ENCODE results near the gene CDCA4. TPM values are rescaled to one million over a fixed set of nuclear protein-coding genes. Genes with fewer than 3 reads are reported as not detected.

Gene CDCA4
- total RNA-seq, 1 experiment from 2014 or later = 83.6 TPM

- Histone ChIP-seq H3K36me3 (peaks cover 69% of the 10 kb centered on the region), H3K4me1 (replicated peaks) (no peaks in the 10 kb centered on the region), H3K27me3 (replicated peaks) (no peaks in the 10 kb centered on the region), H3K4me3 (no peak overlapping the region), H3K9me3 (replicated peaks) (no peaks in the 10 kb centered on the region), H3K27ac (no peak overlapping the region)
- DNase-seq (ENCODE audit: low read depth in 1 of 2, low spot score in 2 of 2) = no peak
Observed at GRCh38 chr14:105007593-105008264, 13.2 kb downstream of the CDCA4 start.

GRCh38 chr14:105006831-105007592, 13.9 kb downstream of the CDCA4 start:
- Histone ChIP-seq H3K36me3 (peaks cover 64% of the 10 kb centered on the region), H3K4me1 (replicated peaks) (no peaks in the 10 kb centered on the region), H3K4me3 (no peak overlapping the region), H3K9me3 (replicated peaks) (no peaks in the 10 kb centered on the region), H3K27me3 (replicated peaks) (no peaks in the 10 kb centered on the region), H3K27ac (no peak overlapping the region)
- DNase-seq (ENCODE audit: low read depth in 1 of 2, low spot score in 2 of 2) = no peak

- H3K9me3 ChIP-seq (replicated peaks) = no peaks in the 10 kb centered on the region
- H3K36me3 ChIP-seq = peaks cover 56% of the 10 kb centered on the region
- no peak overlapping the region for H3K4me3 ChIP-seq
- H3K4me1 ChIP-seq (replicated peaks) = no peaks in the 10 kb centered on the region
- no peak overlapping the region for H3K27ac ChIP-seq
- no peak for DNase-seq (ENCODE audit: low read depth in 1 of 2, low spot score in 2 of 2)
- H3K27me3 ChIP-seq (replicated peaks) = no peaks in the 10 kb centered on the region
Observed at GRCh38 chr14:105005929-105006830, 14.7 kb downstream of the CDCA4 start.

GRCh38 chr14:105005329-105005928, 15.5 kb downstream of the CDCA4 start:
- H3K4me1 ChIP-seq (replicated peaks) = no peaks in the 10 kb centered on the region
- H3K4me3 ChIP-seq = no peak overlapping the region
- no peak overlapping the region for H3K27ac ChIP-seq
- H3K9me3 ChIP-seq (replicated peaks) = no peaks in the 10 kb centered on the region
- no peak for DNase-seq (ENCODE audit: low read depth in 1 of 2, low spot score in 2 of 2)
- no peaks in the 10 kb centered on the region for H3K27me3 ChIP-seq (replicated peaks)
- peaks cover 48% of the 10 kb centered on the region for H3K36me3 ChIP-seq

- Histone ChIP-seq H3K36me3 (peaks cover 10% of the 10 kb centered on the region), H3K27ac (no peak overlapping the region), H3K27me3 (replicated peaks) (no peaks in the 10 kb centered on the region), H3K4me3 (no peak overlapping the region), H3K4me1 (replicated peaks) (no peaks in the 10 kb centered on the region), H3K9me3 (replicated peaks) (no peaks in the 10 kb centered on the region)
- no peak for DNase-seq (ENCODE audit: low read depth in 1 of 2, low spot score in 2 of 2)
Observed at GRCh38 chr14:104999361-104999760, 21.5 kb downstream of the CDCA4 start.

GRCh38 chr14:104998801-104999200, 22.1 kb downstream of the CDCA4 start:
- H3K9me3 ChIP-seq (replicated peaks) = no peaks in the 10 kb centered on the region
- no peaks in the 10 kb centered on the region for H3K27me3 ChIP-seq (replicated peaks)
- peaks cover 10% of the 10 kb centered on the region for H3K36me3 ChIP-seq
- no peaks in the 10 kb centered on the region for H3K4me1 ChIP-seq (replicated peaks)
- no peak for DNase-seq (ENCODE audit: low read depth in 1 of 2, low spot score in 2 of 2)
- no peak overlapping the region for H3K4me3 ChIP-seq
- H3K27ac ChIP-seq = no peak overlapping the region

GRCh38 chr14:104996483-104996882, 24.4 kb downstream of the CDCA4 start:
- H3K36me3 ChIP-seq = peaks cover 10% of the 10 kb centered on the region
- H3K4me3 ChIP-seq = no peak overlapping the region
- H3K27me3 ChIP-seq (replicated peaks) = no peaks in the 10 kb centered on the region
- no peak for DNase-seq (ENCODE audit: low read depth in 1 of 2, low spot score in 2 of 2)
- no peaks in the 10 kb centered on the region for H3K9me3 ChIP-seq (replicated peaks)
- H3K27ac ChIP-seq = no peak overlapping the region
- H3K4me1 ChIP-seq (replicated peaks) = no peaks in the 10 kb centered on the region

GRCh38 chr14:104996032-104996431, 24.9 kb downstream of the CDCA4 start:
- peaks cover 10% of the 10 kb centered on the region for H3K36me3 ChIP-seq
- no peaks in the 10 kb centered on the region for H3K4me1 ChIP-seq (replicated peaks)
- no peak for DNase-seq (ENCODE audit: low read depth in 1 of 2, low spot score in 2 of 2)
- H3K27ac ChIP-seq = no peak overlapping the region
- H3K9me3 ChIP-seq (replicated peaks) = no peaks in the 10 kb centered on the region
- no peak overlapping the region for H3K4me3 ChIP-seq
- H3K27me3 ChIP-seq (replicated peaks) = no peaks in the 10 kb centered on the region

GRCh38 chr14:104994978-104995377, 25.9 kb downstream of the CDCA4 start:
- no peak overlapping the region for H3K27ac ChIP-seq
- no peaks in the 10 kb centered on the region for H3K4me1 ChIP-seq (replicated peaks)
- H3K27me3 ChIP-seq (replicated peaks) = no peaks in the 10 kb centered on the region
- DNase-seq (ENCODE audit: low read depth in 1 of 2, low spot score in 2 of 2) = no peak
- peaks cover 10% of the 10 kb centered on the region for H3K36me3 ChIP-seq
- no peaks in the 10 kb centered on the region for H3K9me3 ChIP-seq (replicated peaks)
- H3K4me3 ChIP-seq = no peak overlapping the region

GRCh38 chr14:104993808-104994591, 26.9 kb downstream of the CDCA4 start:
- no peaks in the 10 kb centered on the region for H3K27me3 ChIP-seq (replicated peaks)
- peaks cover 8% of the 10 kb centered on the region for H3K36me3 ChIP-seq
- no peaks in the 10 kb centered on the region for H3K4me1 ChIP-seq (replicated peaks)
- H3K9me3 ChIP-seq (replicated peaks) = no peaks in the 10 kb centered on the region
- DNase-seq (ENCODE audit: low read depth in 1 of 2, low spot score in 2 of 2) = no peak
- no peak overlapping the region for H3K4me3 ChIP-seq
- no peak overlapping the region for H3K27ac ChIP-seq

- Histone ChIP-seq H3K9me3 (replicated peaks) (no peaks in the 10 kb centered on the region), H3K27me3 (replicated peaks) (no peaks in the 10 kb centered on the region), H3K36me3 (peaks cover 4% of the 10 kb centered on the region), H3K4me3 (no peak overlapping the region), H3K27ac (no peak overlapping the region), H3K4me1 (replicated peaks) (no peaks in the 10 kb centered on the region)
- DNase-seq (ENCODE audit: low read depth in 1 of 2, low spot score in 2 of 2) = no peak
Observed at GRCh38 chr14:104993306-104993705, 27.6 kb downstream of the CDCA4 start.

- Histone ChIP-seq H3K27me3 (replicated peaks) (no peaks in the 10 kb centered on the region), H3K27ac (no peak overlapping the region), H3K4me3 (no peak overlapping the region), H3K9me3 (replicated peaks) (no peaks in the 10 kb centered on the region), H3K36me3 (peaks cover 4% of the 10 kb centered on the region), H3K4me1 (replicated peaks) (no peaks in the 10 kb centered on the region)
- DNase-seq (ENCODE audit: low read depth in 1 of 2, low spot score in 2 of 2) = no peak
Observed at GRCh38 chr14:104992501-104992900, 28.4 kb downstream of the CDCA4 start.

GRCh38 chr14:104991896-104992230, 29.0 kb downstream of the CDCA4 start:
- DNase-seq (ENCODE audit: low read depth in 1 of 2, low spot score in 2 of 2) = no peak

More at GRCh38 chr14:104991896-104992230, 29.0 kb downstream of the CDCA4 start:
- Histone ChIP-seq H3K4me3 (no peak overlapping the region), H3K27ac (no peak overlapping the region), H3K4me1 (replicated peaks) (no peaks in the 10 kb centered on the region), H3K36me3 (peaks cover 4% of the 10 kb centered on the region), H3K27me3 (replicated peaks) (no peaks in the 10 kb centered on the region), H3K9me3 (replicated peaks) (no peaks in the 10 kb centered on the region)

Data from SJSA1 (cell line).